Fibroblast of lung (primary cell): ENCODE results near the gene JAK1.

Experiments
- CTCF ChIP-seq, 2 donors: IDR thresholded peaks in 1 of 2; conservative IDR thresholded peaks in 1 of 2; 1 replicate in 1 of 2; 2 replicates in 1 of 2; pipeline ENCODE4 v1.5.1; 2011 to 2012; ENCODE audit warnings: low read length in 2 of 2, control low read depth in 1 of 2, inconsistent platforms in 1 of 2, low read depth in 1 of 2, mild to moderate bottlenecking in 1 of 2
- EZH2 ChIP-seq: IDR thresholded peaks from 2 replicates; pipeline ENCODE4 v1.5.1; 2012; ENCODE audit warnings: low read length, control low read depth, mild to moderate bottlenecking; ENCODE audit errors: missing control alignments

- TF ChIP-seq CTCF (conservative IDR thresholded peaks at IDR 0.05 in 1 of 2, IDR thresholded peaks at IDR 0.05 in 1 of 2; ENCODE audit: low read depth in 1 of 2, low read length in 2 of 2) (no peak), EZH2 (no peak)
These were observed 136.8 kb downstream of the JAK1 start for GRCh38 chr1:64829411-64830029.
